Fibroblast of skin of scalp (primary cell): ENCODE results near the gene CRBN.

Source experiments
- DNase-seq: peaks from one replicate; pipeline ENCODE4 v3.0.0-alpha.2; 2013

The CRBN gene

GRCh38 chr3:3109407-3110298 is 69.8 kb downstream of the CRBN start:
- DNase-seq, result no peak

DNA sequence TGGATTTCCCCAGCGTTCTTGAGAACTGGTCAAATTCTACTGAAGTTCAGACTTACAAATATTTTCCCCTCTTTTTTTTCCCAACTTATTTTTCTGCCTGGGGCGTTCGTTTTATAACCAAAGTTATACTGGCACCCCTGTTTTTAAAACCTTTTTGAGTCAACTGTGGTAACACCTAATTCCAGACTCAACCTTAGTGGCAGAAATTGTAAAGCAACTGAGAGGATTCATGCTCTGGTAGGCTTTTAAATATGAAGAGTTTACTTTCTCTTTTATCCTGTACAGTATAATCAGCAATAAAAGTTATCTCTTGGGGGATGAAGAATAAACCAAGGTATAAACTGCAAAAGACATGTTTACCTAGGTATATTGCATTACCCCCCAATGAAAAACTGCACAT is 71.6 kb downstream of the CRBN start:
- no peak for DNase-seq

DNA sequence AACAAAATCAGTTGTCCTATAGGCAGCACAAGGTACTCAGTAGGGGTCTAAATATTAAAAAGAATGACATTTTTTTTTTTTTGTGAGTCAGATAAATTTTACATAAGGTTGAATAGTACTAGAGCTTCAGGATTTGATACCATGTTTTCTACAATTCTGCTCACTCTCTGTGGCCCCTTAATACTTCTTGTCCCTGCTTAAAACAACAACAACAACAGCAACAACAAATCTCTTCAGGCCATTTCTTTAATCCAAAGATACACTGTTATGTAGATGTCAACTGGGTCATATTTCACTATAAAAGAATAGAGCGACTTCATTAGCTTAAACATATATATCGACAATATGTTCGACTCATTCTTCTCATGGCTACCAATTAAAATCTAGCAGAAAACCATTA is 72.3 kb downstream of the CRBN start:
- no peak for DNase-seq

DNA sequence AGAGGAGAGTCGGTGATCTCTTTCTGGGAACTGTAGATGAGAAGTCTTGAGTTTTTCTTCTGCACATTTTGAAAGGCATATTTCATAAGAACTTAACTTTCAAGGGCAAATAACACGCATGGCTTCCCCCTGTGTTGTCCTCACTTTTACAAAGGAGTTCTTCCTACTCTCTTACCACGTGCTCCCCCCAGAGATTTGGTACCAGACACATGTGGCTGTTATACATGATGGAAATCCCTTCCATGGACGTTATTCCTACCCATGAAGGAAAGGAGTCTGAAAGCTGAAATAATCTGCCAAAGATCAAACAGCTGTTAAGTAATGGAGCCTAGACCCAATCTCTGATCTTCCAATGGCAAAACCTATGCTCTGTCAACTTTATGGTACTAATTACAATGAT is 73.7 kb downstream of the CRBN start:
- DNase-seq, result no peak

- DNase-seq, result no peak
These were observed 74.2 kb downstream of the CRBN start for GRCh38 chr3:3105246-3105645.

DNA sequence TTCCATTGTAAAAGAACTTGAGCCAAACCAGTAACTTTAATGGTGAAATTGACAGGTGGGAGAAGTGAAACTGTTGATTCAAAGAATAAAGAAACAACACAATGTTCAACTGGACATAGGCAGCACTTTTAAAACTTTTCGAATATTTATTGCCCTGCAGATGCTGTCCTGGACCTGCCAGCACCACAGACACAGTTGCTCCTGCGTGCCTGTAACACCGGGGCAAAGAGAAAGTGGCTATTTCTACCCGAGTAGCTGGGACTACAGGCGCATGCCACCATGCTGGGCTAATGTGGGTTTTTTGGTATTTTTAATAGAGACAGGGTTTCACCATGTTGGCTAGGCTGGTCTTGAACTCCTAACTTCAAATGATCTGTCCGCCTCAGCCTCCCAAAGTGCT is 76.7 kb downstream of the CRBN start:
- DNase-seq, result no peak

- no peak for DNase-seq
These were observed 77.6 kb downstream of the CRBN start for GRCh38 chr3:3101660-3102458.
